AG10803 (cell line): ENCODE results near the gene CACTIN.

Experiments
- DNase-seq: peaks from one replicate; pipeline ENCODE4 v3.0.0; 2010; ENCODE audit warnings: low read depth
- H3K4me3 ChIP-seq: 2 replicates; pipeline ENCODE4 v1.5.1; 2011; ENCODE audit warnings: mild to moderate bottlenecking, low read length, control low read depth
- CTCF ChIP-seq: conservative IDR thresholded peaks from 2 replicates; pipeline ENCODE4 v1.5.1; 2011; ENCODE audit warnings: mild to moderate bottlenecking, low read length, control low read depth, inconsistent platforms

CACTIN gene

GRCh38 chr19:3614858-3615505 lies 11.6 kb downstream of the CACTIN start:
- no peak for TF ChIP-seq CTCF
- no peak overlapping the region for H3K4me3 ChIP-seq
- no peak for DNase-seq

GRCh38 chr19:3613818-3614661 lies 12.6 kb downstream of the CACTIN start:
- no peak for DNase-seq
- no peak for TF ChIP-seq CTCF

GRCh38 chr19:3612901-3613741 lies 13.5 kb downstream of the CACTIN start:
- no peak for TF ChIP-seq CTCF
- no peak overlapping the region for H3K4me3 ChIP-seq
- no peak for DNase-seq

More at GRCh38 chr19:3613818-3614661, 12.6 kb downstream of the CACTIN start:
- no peak overlapping the region for H3K4me3 ChIP-seq

GRCh38 chr19:3612330-3612729 lies 14.3 kb downstream of the CACTIN start:
- DNase-seq: no peak
- no peak overlapping the region for H3K4me3 ChIP-seq
- TF ChIP-seq CTCF: no peak

- TF ChIP-seq CTCF: no peak
- H3K4me3 ChIP-seq: no peak overlapping the region
- DNase-seq: no peak
Measured at GRCh38 chr19:3611841-3612240, 14.7 kb downstream of the CACTIN start.

GRCh38 chr19:3610745-3611717 lies 15.6 kb downstream of the CACTIN start:
- no peak overlapping the region for H3K4me3 ChIP-seq
- TF ChIP-seq CTCF: no peak
- DNase-seq: no peak
